GM12864 (cell line): Measurements from ENCODE around the gene CRYBG1.

ENCODE experiments used
- DNase-seq: peaks from one replicate; pipeline ENCODE4 v3.0.0-alpha.2; 2011; ENCODE audit warnings: low read depth
- H3K4me3 ChIP-seq: 2 replicates; pipeline ENCODE4 v1.5.1; 2011; ENCODE audit warnings: mild to moderate bottlenecking, low read depth, low read length, control low read depth
- TF ChIP-seq, protein P1 (sequence below): IDR thresholded peaks from 2 replicates; pipeline ENCODE4 v1.5.1; 2011; ENCODE audit warnings: low read depth, mild to moderate bottlenecking, moderate library complexity, low read length, control low read depth, inconsistent platforms; ENCODE audit errors: missing control alignments

CRYBG1 gene

GRCh38 chr6:106536357-106536756, 175.8 kb downstream of the CRYBG1 start:
- DNase-seq = no peak
- H3K4me3 ChIP-seq = no peak overlapping the region
- TF ChIP-seq, protein P1, sequence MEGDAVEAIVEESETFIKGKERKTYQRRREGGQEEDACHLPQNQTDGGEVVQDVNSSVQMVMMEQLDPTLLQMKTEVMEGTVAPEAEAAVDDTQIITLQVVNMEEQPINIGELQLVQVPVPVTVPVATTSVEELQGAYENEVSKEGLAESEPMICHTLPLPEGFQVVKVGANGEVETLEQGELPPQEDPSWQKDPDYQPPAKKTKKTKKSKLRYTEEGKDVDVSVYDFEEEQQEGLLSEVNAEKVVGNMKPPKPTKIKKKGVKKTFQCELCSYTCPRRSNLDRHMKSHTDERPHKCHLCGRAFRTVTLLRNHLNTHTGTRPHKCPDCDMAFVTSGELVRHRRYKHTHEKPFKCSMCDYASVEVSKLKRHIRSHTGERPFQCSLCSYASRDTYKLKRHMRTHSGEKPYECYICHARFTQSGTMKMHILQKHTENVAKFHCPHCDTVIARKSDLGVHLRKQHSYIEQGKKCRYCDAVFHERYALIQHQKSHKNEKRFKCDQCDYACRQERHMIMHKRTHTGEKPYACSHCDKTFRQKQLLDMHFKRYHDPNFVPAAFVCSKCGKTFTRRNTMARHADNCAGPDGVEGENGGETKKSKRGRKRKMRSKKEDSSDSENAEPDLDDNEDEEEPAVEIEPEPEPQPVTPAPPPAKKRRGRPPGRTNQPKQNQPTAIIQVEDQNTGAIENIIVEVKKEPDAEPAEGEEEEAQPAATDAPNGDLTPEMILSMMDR = no peak

DNA sequence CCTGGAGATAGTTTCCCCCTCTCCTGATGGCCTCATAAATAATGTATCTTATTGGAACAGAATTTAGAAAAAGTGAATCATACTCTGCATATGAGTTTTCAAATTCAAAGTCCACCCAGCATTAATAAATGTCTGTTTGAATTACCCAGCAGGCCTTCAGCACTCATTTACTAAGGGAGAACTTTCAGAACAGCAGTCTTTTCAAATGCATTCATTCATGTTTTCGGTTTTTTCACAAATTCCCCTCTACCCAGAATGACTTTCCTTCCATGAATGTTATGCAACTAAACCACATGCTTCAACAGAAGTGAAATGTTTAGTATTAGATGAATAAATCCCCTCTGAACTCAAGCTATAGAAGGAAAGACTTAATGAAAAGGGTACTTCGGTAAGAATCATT, 176.3 kb downstream of the CRYBG1 start:
- TF ChIP-seq, protein P1 = no peak
- H3K4me3 ChIP-seq = no peak overlapping the region
- DNase-seq = no peak

- TF ChIP-seq, protein P1 = no peak
- H3K4me3 ChIP-seq = no peak overlapping the region
- no peak for DNase-seq
Observed at GRCh38 chr6:106537662-106538061, 177.1 kb downstream of the CRYBG1 start.

DNA sequence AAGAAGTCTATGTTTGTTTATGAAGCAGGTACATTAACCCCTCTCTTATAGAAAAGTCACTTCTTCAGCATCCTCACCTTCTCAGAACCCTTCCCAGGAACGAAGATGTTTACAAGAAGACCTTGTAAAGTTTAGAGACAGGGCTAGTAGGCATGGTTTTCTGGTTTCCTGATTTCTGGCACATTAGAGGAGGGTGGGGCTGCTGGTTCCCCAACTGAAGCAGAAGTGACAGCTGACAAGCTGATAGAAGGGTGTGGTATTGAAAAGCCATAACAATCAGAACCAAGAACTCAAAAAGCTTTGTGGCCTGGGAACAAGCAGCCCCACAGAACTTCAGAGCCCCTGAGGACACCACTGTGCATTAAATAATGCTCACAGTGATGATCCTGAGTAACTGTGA, 177.6 kb downstream of the CRYBG1 start:
- H3K4me3 ChIP-seq = no peak overlapping the region
- TF ChIP-seq, protein P1 = no peak
- DNase-seq = no peak

DNA sequence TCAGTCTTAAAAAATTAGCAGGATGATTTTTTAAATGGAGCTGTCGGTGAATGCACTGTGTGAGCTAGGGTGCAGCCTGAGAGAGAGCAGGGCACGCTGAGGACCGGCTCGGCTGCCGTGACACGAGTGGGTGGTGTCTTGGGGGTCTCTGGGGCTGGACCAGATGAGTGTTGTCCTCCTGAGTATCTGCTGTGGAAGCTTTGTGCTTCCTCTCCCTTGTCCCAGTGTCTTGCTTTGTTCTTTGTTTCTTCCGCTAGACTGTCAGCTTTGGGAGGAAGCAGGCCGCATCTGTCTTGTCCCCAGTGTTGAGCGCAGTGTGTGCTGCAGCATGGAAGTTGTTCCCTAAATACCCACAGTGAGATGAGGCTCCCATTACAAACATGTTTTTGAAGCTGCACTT, 179.4 kb downstream of the CRYBG1 start:
- TF ChIP-seq, protein P1 = no peak
- H3K4me3 ChIP-seq = no peak overlapping the region
- no peak for DNase-seq

- DNase-seq = no peak
- no peak overlapping the region for H3K4me3 ChIP-seq
- TF ChIP-seq, protein P1 = no peak
Observed at GRCh38 chr6:106540432-106540831, 179.9 kb downstream of the CRYBG1 start.

DNA sequence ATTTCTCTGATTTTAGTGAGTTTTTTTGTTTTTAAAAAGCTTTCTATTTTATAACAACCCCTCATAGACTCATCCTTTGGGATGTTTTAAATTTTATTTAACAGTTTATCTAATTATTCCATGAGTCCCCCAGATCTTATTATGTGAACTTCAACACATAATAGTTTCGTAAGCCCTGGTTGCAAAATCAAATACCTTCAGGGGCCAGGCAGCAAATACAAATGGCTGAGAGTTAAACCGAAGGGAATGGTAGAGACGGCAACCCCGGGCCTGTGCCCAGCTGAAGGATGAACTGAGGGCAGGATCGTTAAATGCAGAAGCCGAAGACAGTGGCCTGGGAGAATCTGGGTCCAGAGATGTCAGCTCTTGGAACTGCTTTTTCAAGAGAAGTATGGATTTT, 180.4 kb downstream of the CRYBG1 start:
- TF ChIP-seq, protein P1 = no peak

More for the DNA sequence above, 180.4 kb downstream of the CRYBG1 start:
- no peak for DNase-seq
- H3K4me3 ChIP-seq = no peak overlapping the region
